ENCODE measurements around the gene CHRM3.
"Not testable (repeated sequence)": the region's sequence is repeated elsewhere in the genome, so short reads cannot be mapped to it uniquely, and the experiment has no call there.

The CHRM3 gene

DNA sequence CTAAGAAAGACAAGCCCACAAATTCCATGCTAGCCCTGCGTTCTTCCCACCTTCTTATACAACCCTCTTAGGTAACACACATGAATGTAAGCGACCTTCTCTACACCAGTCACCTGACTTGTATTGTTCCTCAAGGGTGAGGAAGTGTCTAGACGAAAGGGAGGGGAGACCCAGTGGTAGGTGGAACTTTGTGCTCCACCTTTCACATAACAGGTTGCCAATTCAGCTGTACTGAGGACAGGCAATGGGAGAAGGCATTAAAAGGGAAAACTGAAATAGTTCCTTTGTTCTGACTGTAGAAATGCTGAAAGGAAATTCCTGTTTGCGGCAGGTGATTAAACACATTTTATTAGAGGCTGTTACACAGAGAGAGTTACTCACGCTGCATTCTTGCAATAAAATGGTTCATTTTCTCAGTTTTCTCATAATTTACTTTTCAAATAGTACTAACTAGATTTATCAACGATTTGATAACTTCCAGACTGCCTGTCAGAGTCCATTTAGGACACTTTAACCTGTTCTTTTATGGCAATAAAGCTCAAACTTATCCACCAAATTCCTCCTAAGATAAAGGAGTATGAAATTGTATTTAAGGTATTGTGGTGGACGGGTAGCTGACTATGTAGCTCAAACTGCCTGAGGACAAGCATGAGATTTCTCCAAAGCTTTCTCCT is 17.8 kb upstream of the CHRM3 start:
- H3K36me3 Mint-ChIP-seq (ENCODE audit: low read depth), result no peaks in the 10 kb centered on the region
- DNase-seq, result no peak
- H3K4me3 Mint-ChIP-seq, result no peak overlapping the region
- TF ChIP-seq, protein P1, sequence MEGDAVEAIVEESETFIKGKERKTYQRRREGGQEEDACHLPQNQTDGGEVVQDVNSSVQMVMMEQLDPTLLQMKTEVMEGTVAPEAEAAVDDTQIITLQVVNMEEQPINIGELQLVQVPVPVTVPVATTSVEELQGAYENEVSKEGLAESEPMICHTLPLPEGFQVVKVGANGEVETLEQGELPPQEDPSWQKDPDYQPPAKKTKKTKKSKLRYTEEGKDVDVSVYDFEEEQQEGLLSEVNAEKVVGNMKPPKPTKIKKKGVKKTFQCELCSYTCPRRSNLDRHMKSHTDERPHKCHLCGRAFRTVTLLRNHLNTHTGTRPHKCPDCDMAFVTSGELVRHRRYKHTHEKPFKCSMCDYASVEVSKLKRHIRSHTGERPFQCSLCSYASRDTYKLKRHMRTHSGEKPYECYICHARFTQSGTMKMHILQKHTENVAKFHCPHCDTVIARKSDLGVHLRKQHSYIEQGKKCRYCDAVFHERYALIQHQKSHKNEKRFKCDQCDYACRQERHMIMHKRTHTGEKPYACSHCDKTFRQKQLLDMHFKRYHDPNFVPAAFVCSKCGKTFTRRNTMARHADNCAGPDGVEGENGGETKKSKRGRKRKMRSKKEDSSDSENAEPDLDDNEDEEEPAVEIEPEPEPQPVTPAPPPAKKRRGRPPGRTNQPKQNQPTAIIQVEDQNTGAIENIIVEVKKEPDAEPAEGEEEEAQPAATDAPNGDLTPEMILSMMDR (IDR thresholded peaks at IDR 0.05), result no peak
- no peak overlapping the region for H3K27ac Mint-ChIP-seq
- peaks cover 3% of the 10 kb centered on the region for H3K9me3 Mint-ChIP-seq
- H3K27me3 Mint-ChIP-seq (ENCODE audit: low read depth, poor library complexity), result peaks cover 6% of the 10 kb centered on the region
- no peaks in the 10 kb centered on the region for H3K4me1 Mint-ChIP-seq

DNA sequence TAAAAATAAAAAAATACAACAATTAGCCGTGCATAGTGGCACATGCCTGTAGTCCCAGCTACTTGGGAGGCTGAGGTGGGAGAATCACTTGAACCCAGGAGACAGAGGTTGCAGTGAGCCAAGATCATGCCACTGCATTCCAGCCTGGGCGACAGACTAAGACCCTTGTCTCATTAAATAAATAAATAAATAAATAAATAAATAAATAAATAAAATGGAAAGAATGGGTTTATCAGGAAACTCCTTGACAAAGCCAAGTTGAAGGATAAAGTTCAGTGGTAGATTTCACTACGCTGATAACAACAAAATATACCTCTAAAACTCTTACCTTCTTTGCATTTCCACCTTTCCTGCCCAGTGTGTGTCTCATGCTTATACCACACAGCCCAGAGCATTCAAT is 15.5 kb upstream of the CHRM3 start:
- DNase-seq; H3K9me3 Mint-ChIP-seq; H3K4me1 Mint-ChIP-seq; H3K4me3 Mint-ChIP-seq; H3K27ac Mint-ChIP-seq; H3K36me3 Mint-ChIP-seq (ENCODE audit: low read depth): not testable (repeated sequence)
- H3K27me3 Mint-ChIP-seq (ENCODE audit: low read depth, poor library complexity), result peaks cover 13% of the 10 kb centered on the region

DNA sequence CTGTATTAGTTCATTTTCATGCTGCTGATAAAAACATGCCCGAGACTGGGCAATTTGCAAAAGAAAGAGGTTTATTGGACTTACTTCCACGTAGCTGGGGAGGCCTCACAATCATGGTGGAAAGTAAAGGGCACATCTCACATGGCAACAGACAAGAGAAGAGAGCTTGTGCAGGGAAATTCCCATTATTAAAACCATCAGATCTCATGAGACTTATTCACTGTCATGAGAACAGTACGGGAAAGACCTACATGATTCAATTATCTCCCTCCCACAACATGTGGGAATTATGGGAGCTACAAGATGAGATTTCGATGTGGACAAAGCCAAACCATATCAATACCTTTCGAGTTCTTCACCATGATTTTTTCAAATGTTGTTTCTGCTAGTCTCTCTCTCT is 3.7 kb upstream of the CHRM3 start:
- no peak for DNase-seq
- Mint-ChIP-seq H3K4me3 (no peak overlapping the region), H3K9me3 (no peaks in the 10 kb centered on the region), H3K27me3 (ENCODE audit: low read depth, poor library complexity) (peaks cover 57% of the 10 kb centered on the region), H3K36me3 (ENCODE audit: low read depth) (no peaks in the 10 kb centered on the region), H3K4me1 (peaks cover 24% of the 10 kb centered on the region), H3K27ac (no peak overlapping the region)
- TF ChIP-seq, protein P1 (IDR thresholded peaks at IDR 0.05), result no peak

DNA sequence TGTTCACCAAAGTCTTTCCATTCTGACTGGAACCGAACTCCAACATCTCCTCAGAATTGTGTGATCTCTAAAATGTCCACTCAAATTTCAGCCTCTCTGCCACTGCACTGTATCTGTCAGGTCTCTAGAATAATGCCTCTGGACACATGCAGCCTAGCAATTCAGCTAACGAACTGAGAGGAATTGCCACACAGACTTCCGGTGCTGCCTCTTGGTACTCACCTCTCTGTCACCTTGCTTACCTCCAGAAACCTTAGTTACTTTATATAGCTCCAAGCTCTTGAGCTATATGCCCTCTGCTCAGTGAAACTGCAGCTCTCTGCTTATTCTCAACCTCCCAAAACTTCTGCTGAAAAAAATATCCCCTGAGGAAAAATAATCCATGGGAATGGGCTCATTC is 2.7 kb upstream of the CHRM3 start:
- H3K4me3 Mint-ChIP-seq, result no peak overlapping the region
- no peaks in the 10 kb centered on the region for H3K9me3 Mint-ChIP-seq
- peaks cover 67% of the 10 kb centered on the region for H3K27me3 Mint-ChIP-seq (ENCODE audit: low read depth, poor library complexity)
- DNase-seq, result no peak
- H3K36me3 Mint-ChIP-seq (ENCODE audit: low read depth), result no peaks in the 10 kb centered on the region
- H3K27ac Mint-ChIP-seq, result no peak overlapping the region
- TF ChIP-seq, protein P1 (IDR thresholded peaks at IDR 0.05), result no peak
- H3K4me1 Mint-ChIP-seq, result peaks cover 31% of the 10 kb centered on the region

DNA sequence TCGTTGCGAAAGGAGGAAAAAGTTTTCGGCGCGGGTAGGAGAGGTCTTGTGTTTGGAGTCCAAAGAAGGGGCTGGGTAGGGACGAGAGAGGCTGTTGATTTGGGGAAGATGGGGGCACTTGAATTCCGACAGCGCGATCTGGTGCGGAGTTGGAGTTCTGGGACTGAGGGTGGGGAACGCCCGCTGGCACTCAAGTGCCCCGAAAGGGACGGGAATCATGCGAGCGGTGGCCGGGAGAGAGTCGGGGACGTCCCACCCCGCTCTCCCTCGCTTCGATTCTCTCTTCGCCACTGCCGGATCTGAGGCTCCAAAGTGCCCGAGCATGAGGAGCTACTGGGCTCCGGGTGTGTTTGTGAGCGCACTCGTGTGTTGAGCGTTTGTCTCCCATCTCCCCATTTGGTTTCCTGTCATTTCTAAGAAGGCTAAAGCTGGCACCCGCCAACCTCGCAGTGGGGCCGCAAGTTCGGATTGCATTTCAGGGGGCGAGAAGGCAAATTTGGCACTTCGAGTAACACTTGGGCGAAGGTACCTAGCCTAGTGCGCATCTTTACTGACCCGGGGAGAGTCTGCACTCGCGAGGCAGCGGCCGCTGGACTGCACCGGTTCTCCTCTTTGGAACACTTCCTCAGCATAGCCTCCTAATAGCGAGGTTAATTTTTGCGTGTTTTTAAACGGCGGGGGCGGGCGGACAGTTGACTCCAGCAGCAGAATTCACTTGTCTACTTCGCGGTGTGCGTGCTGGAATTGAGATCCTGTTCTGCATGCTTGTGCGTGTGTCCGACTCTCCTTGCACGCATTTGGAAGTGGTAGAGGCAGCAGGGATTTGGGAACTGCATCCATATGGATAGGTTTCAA is 1.2 kb downstream of the CHRM3 start:
- no peaks in the 10 kb centered on the region for H3K9me3 Mint-ChIP-seq
- TF ChIP-seq, protein P1 (IDR thresholded peaks at IDR 0.05), result no peak
- H3K36me3 Mint-ChIP-seq (ENCODE audit: low read depth), result no peaks in the 10 kb centered on the region
- peak; percentile 31 for DNase-seq
- peaks cover 34% of the 10 kb centered on the region for H3K4me1 Mint-ChIP-seq
- no peak overlapping the region for H3K27ac Mint-ChIP-seq
- H3K27me3 Mint-ChIP-seq (ENCODE audit: low read depth, poor library complexity), result peaks cover 98% of the 10 kb centered on the region
- peak overlapping the region; percentile 90 for H3K4me3 Mint-ChIP-seq

DNA sequence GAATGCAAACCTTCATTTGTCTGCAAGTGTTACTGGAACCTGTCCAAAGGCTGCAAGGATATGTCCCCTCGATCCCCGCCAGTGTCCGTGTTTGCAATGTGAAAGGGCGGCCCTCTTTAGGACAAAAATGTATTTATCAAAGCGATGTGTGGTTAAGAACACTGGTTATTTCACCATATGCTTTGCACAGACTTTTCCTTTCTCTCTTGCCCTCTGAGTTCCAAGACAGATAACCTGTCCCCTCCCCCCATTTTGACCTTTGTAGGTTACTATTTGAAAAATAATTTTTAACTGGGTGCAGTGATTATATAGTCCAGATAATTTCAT is 1.8 kb downstream of the CHRM3 start:
- H3K4me1 Mint-ChIP-seq, result peaks cover 34% of the 10 kb centered on the region
- H3K27me3 Mint-ChIP-seq (ENCODE audit: low read depth, poor library complexity), result peaks cover 92% of the 10 kb centered on the region
- H3K27ac Mint-ChIP-seq, result no peak overlapping the region
- TF ChIP-seq, protein P1 (IDR thresholded peaks at IDR 0.05), result no peak
- no peak for DNase-seq
- H3K9me3 Mint-ChIP-seq, result no peaks in the 10 kb centered on the region
- H3K4me3 Mint-ChIP-seq, result peak overlapping the region; percentile 90
- H3K36me3 Mint-ChIP-seq (ENCODE audit: low read depth), result no peaks in the 10 kb centered on the region

Data from nephron progenitor cell (in vitro differentiated cells).